Activated CD8-positive, alpha-beta memory T cell treated with anti-CD3 and anti-CD28 coated beads, Interleukin-2, amount 50 U/mL, for 1 hour (primary cell): ENCODE measurements around the gene PPP2R3A.
"Not testable (repeated sequence)": the region's sequence is repeated elsewhere in the genome, so short reads cannot be mapped to it uniquely, and the experiment has no call there.

Experiments used
- DNase-seq: peaks from one replicate; pipeline ENCODE4 v3.0.0-alpha.2; 2020; ENCODE audit errors: extremely low read depth

The PPP2R3A gene

GRCh38 chr3:136149667-136150066 lies 184.1 kb downstream of the PPP2R3A start:
- DNase-seq = no peak

GRCh38 chr3:136151219-136151618 lies 185.7 kb downstream of the PPP2R3A start:
- DNase-seq = no peak

GRCh38 chr3:136152176-136152843 lies 186.8 kb downstream of the PPP2R3A start:
- DNase-seq = no peak

GRCh38 chr3:136152963-136153362 lies 187.4 kb downstream of the PPP2R3A start:
- DNase-seq = no peak

GRCh38 chr3:136161516-136161915 lies 196.0 kb downstream of the PPP2R3A start:
- no peak for DNase-seq

GRCh38 chr3:136162322-136162721 lies 196.8 kb downstream of the PPP2R3A start:
- no peak for DNase-seq

GRCh38 chr3:136163607-136164006 lies 198.1 kb downstream of the PPP2R3A start:
- DNase-seq = not testable (repeated sequence)

GRCh38 chr3:136166507-136166906 lies 201.0 kb downstream of the PPP2R3A start:
- DNase-seq = no peak

GRCh38 chr3:136168236-136168635 lies 202.7 kb downstream of the PPP2R3A start:
- not testable (repeated sequence) for DNase-seq

- DNase-seq = no peak
Measured at GRCh38 chr3:136171097-136171542, 205.6 kb downstream of the PPP2R3A start.

GRCh38 chr3:136173939-136174490 lies 208.5 kb downstream of the PPP2R3A start:
- DNase-seq = no peak

GRCh38 chr3:136177876-136178275 lies 212.3 kb downstream of the PPP2R3A start:
- DNase-seq = no peak

GRCh38 chr3:136181741-136182140 lies 216.2 kb downstream of the PPP2R3A start:
- no peak for DNase-seq

- no peak for DNase-seq
Measured at GRCh38 chr3:136184703-136185102, 219.2 kb downstream of the PPP2R3A start.

- no peak for DNase-seq
Measured at GRCh38 chr3:136186344-136186743, 220.8 kb downstream of the PPP2R3A start.

- DNase-seq = no peak
Measured at GRCh38 chr3:136186846-136187245, 221.3 kb downstream of the PPP2R3A start.

GRCh38 chr3:136187868-136188267 lies 222.3 kb downstream of the PPP2R3A start:
- DNase-seq = no peak

- no peak for DNase-seq
Measured at GRCh38 chr3:136189043-136189442, 223.5 kb downstream of the PPP2R3A start.

GRCh38 chr3:136189859-136190617 lies 224.5 kb downstream of the PPP2R3A start:
- no peak for DNase-seq

- DNase-seq = not testable (repeated sequence)
Measured at GRCh38 chr3:136192195-136192594, 226.7 kb downstream of the PPP2R3A start.

GRCh38 chr3:136192831-136193230 lies 227.3 kb downstream of the PPP2R3A start:
- no peak for DNase-seq

- no peak for DNase-seq
Measured at GRCh38 chr3:136193278-136194054, 227.9 kb downstream of the PPP2R3A start.
